Stimulated activated memory B cell treated with anti-CD40 and anti-IgM and Interleukin-4, amounts not matched to agents 10 μg/mL and 1 μg/mL and 100 μg/mL, for 72 hours (primary cell): Measurements from ENCODE around the gene WDR91.

ENCODE experiments used
- ATAC-seq: fragments of 150-1000 bp; cut with Tn5 transposase; 2 replicates; pipeline ENCODE4 v1.10.0; 2021
- H3K27ac Mint-ChIP-seq: one replicate; pipeline ENCODE4 v1.8.0; 2022; ENCODE audit warnings: mild to moderate bottlenecking, mixed read lengths
- H3K27me3 Mint-ChIP-seq: one replicate; pipeline ENCODE4 v1.8.0; 2022; ENCODE audit warnings: mixed read lengths
- H3K36me3 Mint-ChIP-seq: one replicate; pipeline ENCODE4 v1.8.0; 2022; ENCODE audit warnings: mixed read lengths
- H3K4me1 Mint-ChIP-seq: one replicate; pipeline ENCODE4 v1.8.0; 2022; ENCODE audit warnings: mixed read lengths
- H3K4me3 Mint-ChIP-seq: one replicate; pipeline ENCODE4 v1.8.0; 2022; ENCODE audit warnings: mild to moderate bottlenecking, moderate library complexity, mixed read lengths
- H3K9me3 Mint-ChIP-seq: one replicate; pipeline ENCODE4 v1.8.0; 2022; ENCODE audit warnings: mixed read lengths

The WDR91 gene

GRCh38 chr7:135169141-135169963, 42.0 kb downstream of the WDR91 start:
- Mint-ChIP-seq H3K9me3 (no peaks in the 10 kb centered on the region), H3K4me3 (peak overlapping the region; percentile 90), H3K27me3 (no peaks in the 10 kb centered on the region), H3K4me1 (peaks cover 80% of the 10 kb centered on the region), H3K36me3 (peaks cover 72% of the 10 kb centered on the region), H3K27ac (peak overlapping the region; percentile 93)
- ATAC-seq, result peak; percentile 53

DNA sequence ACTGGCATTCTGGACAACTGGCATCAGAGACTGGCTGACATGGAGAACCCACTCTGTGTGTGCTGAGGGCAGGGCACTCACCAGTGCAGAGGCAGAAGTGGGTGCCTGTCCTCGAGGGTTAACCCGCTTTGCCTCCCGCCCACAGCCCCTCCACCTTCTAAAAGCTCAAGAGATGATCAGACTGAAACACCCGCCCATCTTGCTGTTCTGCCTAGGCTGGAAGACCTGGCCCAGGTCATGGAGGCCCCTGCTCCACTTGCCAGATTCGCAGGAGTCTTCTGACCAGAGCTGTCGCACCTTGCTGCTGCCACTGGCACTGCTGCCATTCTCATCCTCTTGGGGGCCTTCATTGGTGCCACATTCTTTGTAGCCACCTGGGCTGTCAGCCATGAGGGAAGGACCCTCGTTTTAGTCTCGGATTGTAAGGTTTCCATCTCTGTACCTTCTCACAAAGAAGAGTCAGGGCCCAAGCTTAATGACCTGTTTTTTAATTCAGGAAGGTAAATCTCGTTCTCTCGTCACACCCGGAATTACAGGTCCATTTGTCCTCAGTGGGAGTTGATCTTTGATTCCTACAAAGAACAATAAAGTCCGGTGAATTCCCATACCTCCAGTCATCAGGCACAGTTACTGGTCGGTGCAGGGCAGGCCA, 42.7 kb downstream of the WDR91 start:
- Mint-ChIP-seq H3K4me1 (peaks cover 86% of the 10 kb centered on the region), H3K9me3 (no peaks in the 10 kb centered on the region), H3K36me3 (peaks cover 74% of the 10 kb centered on the region), H3K4me3 (peak overlapping the region; percentile 90), H3K27me3 (no peaks in the 10 kb centered on the region), H3K27ac (peak overlapping the region; percentile 93)
- ATAC-seq, result no peak

GRCh38 chr7:135168001-135168400, 43.3 kb downstream of the WDR91 start:
- Mint-ChIP-seq H3K36me3 (peaks cover 75% of the 10 kb centered on the region), H3K9me3 (no peaks in the 10 kb centered on the region), H3K27ac (peak overlapping the region; percentile 93), H3K27me3 (no peaks in the 10 kb centered on the region), H3K4me3 (peak overlapping the region; percentile 90), H3K4me1 (peaks cover 86% of the 10 kb centered on the region)
- ATAC-seq, result no peak

DNA sequence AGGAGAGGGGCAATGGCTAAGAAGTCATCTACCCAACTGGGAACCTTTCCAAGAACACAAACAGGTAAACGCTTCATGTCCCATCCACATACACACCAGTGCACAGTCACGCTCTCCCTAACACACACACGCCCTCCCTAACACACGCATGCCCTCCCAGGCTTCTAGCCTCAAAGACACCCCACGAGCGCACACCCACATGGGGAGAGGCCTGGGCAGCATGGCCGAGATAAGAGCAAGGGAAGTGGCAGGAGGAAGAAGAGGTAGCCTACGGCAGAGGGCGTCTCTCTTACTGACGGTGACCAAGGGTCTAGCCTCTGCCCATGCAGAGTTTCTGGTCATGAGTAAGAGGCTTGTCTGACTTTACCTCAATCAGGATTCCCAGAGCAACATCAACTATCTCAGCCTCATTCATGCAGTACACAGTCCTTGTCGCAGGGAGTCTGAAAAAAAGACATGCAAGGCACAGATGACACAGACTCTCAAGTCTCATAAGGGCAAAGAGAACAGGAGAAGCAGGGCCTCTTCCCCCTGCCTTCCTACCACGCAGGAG, 43.9 kb downstream of the WDR91 start:
- Mint-ChIP-seq H3K36me3 (peaks cover 75% of the 10 kb centered on the region), H3K9me3 (peaks cover 1% of the 10 kb centered on the region), H3K27ac (peak overlapping the region; percentile 93), H3K27me3 (no peaks in the 10 kb centered on the region), H3K4me3 (peak overlapping the region; percentile 90), H3K4me1 (peaks cover 82% of the 10 kb centered on the region)
- ATAC-seq, result no peak

DNA sequence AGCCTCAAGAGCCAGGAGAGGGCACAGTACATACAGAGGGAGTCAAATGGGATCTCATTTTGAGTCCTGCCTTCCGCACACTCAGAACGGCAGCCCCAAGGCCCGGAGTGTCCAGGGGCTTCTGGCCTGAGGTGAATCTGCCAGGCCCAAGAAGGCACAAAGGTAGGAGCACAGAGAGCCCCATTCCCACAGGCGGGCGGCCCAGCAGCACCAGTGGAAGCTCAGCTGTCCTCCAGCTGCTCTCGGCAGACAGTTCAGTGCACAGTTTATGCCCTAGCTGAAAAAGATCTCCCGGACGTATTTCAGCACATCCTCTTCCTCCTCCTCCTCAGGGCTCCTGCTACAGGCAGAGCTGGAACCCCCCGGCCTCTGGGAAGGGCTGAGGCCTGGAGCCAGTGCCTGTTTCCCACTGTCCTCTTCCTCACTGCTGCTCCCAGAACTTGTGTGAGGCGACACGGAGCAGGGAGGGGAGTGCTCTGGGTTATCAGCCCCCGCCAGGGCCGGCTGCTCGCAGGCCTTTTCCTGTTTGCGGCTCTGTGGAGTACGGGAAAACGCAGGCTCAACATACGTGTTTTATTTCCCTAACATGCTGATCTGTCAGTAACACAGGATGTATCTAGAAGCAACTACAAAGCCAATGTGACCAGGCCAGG, 44.9 kb downstream of the WDR91 start:
- H3K9me3 Mint-ChIP-seq, result peaks cover 4% of the 10 kb centered on the region
- peaks cover 81% of the 10 kb centered on the region for H3K4me1 Mint-ChIP-seq
- ATAC-seq, result no peak
- no peaks in the 10 kb centered on the region for H3K27me3 Mint-ChIP-seq
- peaks cover 79% of the 10 kb centered on the region for H3K36me3 Mint-ChIP-seq
- H3K27ac Mint-ChIP-seq, result peak overlapping the region; percentile 93
- no peak overlapping the region for H3K4me3 Mint-ChIP-seq

GRCh38 chr7:135165862-135166261, 45.5 kb downstream of the WDR91 start:
- Mint-ChIP-seq H3K27me3 (no peaks in the 10 kb centered on the region), H3K4me1 (peaks cover 81% of the 10 kb centered on the region), H3K36me3 (peaks cover 85% of the 10 kb centered on the region), H3K4me3 (no peak overlapping the region), H3K9me3 (peaks cover 4% of the 10 kb centered on the region), H3K27ac (peak overlapping the region; percentile 93)
- ATAC-seq, result no peak

GRCh38 chr7:135164357-135165061, 46.8 kb downstream of the WDR91 start:
- Mint-ChIP-seq H3K27me3 (no peaks in the 10 kb centered on the region), H3K9me3 (peaks cover 4% of the 10 kb centered on the region), H3K4me3 (no peak overlapping the region), H3K4me1 (peaks cover 86% of the 10 kb centered on the region), H3K27ac (peak overlapping the region; percentile 93), H3K36me3 (peaks cover 84% of the 10 kb centered on the region)
- ATAC-seq, result no peak

DNA sequence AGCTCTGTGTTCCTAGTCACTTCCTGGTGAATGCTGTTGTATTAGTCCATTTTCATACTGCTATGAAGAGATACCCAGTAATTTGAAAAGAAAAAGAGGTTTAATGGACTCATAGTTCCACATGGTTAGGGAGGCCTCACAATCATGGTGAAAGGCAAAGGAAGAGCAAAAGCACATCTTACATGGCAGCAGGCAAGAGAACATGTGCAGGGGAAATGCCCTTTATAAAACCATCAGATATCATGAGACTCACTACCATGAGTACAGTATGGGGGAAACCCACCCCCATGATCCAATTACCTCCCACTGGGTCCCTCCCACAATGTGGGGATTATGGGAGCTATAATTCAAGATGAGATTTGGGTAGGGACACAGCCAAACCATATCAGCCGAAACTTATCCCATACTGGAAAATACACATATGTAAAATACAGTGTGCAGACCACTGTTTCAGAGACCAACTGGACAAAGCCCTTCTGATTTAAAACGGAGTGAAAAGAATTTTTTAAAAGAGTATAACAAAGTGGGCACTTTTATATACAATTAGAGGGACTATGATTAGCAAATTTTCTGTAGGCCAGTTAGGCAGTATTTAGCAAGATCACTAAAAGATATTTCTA, 48.8 kb downstream of the WDR91 start:
- H3K4me3 Mint-ChIP-seq, result no peak overlapping the region
- H3K36me3 Mint-ChIP-seq, result peaks cover 83% of the 10 kb centered on the region
- H3K27ac Mint-ChIP-seq, result peak overlapping the region; percentile 89
- ATAC-seq, result no peak
- peaks cover 82% of the 10 kb centered on the region for H3K4me1 Mint-ChIP-seq
- H3K27me3 Mint-ChIP-seq, result no peaks in the 10 kb centered on the region
- H3K9me3 Mint-ChIP-seq, result peaks cover 4% of the 10 kb centered on the region

DNA sequence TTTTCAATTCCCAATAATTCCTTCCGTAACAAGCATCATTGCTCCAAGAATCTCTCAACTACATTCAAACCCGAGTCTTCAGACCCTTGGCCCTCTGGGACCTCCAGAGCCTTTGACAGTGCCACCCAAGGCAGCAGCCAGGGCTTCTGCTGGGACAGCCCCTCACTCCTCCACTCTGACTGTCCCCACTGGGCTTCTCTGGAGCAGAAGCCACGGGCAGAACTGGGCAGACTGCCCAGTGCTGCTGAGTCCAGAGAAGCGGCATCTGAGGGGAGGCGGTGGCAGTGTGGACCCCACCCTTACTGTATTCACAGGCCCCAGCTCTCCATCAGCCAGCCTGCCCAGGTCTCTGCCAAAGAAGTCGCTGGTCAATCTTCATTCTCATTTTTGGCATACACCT, 49.7 kb downstream of the WDR91 start:
- Mint-ChIP-seq H3K4me1 (peaks cover 82% of the 10 kb centered on the region), H3K9me3 (peaks cover 6% of the 10 kb centered on the region), H3K36me3 (peaks cover 83% of the 10 kb centered on the region), H3K27me3 (no peaks in the 10 kb centered on the region), H3K27ac (peak overlapping the region; percentile 89), H3K4me3 (peak overlapping the region; percentile 7)
- ATAC-seq, result no peak

GRCh38 chr7:135160858-135161653, 50.3 kb downstream of the WDR91 start:
- Mint-ChIP-seq H3K9me3 (peaks cover 9% of the 10 kb centered on the region), H3K36me3 (peaks cover 83% of the 10 kb centered on the region), H3K27ac (peak overlapping the region; percentile 89), H3K4me3 (peak overlapping the region; percentile 69), H3K4me1 (peaks cover 82% of the 10 kb centered on the region), H3K27me3 (no peaks in the 10 kb centered on the region)
- ATAC-seq, result peak; percentile 84

DNA sequence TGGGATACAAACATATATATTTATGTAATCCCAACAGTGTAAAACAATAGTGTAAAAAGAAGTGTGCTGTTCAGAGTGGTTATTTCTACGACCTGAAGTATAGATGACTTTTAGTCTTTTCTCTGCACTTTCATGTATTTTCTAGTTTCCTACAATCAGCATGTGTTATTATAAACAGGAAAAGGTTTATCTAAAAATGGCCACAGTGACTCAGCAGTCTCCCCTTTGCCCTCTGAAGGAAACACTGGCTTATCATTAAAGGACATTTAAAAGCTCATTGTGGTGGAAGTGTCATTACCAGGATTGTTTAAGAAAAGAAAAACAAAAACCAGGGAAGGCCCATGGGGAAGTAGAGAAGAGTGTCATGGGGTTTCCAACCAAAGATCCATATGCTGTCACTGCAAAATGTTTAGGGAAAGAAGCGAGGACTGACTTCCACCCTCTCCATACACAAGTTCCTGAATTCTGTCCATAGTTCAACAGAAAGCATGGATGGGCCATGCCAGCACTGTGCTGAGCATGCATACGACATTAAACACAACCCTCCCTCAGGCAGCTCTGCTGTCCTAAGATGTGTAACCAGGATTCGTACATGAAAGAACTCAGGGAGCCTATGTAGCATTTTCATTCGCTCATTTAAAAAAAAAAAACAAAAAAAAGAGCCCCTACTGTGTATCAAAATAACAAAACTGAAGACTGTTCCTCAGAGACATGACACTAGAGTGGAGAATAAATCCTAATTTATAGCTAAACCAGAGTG, 51.0 kb downstream of the WDR91 start:
- Mint-ChIP-seq H3K27ac (peak overlapping the region; percentile 89), H3K36me3 (peaks cover 83% of the 10 kb centered on the region), H3K4me3 (peak overlapping the region; percentile 69), H3K4me1 (peaks cover 76% of the 10 kb centered on the region), H3K9me3 (peaks cover 12% of the 10 kb centered on the region), H3K27me3 (no peaks in the 10 kb centered on the region)
- ATAC-seq, result peak; percentile 54

DNA sequence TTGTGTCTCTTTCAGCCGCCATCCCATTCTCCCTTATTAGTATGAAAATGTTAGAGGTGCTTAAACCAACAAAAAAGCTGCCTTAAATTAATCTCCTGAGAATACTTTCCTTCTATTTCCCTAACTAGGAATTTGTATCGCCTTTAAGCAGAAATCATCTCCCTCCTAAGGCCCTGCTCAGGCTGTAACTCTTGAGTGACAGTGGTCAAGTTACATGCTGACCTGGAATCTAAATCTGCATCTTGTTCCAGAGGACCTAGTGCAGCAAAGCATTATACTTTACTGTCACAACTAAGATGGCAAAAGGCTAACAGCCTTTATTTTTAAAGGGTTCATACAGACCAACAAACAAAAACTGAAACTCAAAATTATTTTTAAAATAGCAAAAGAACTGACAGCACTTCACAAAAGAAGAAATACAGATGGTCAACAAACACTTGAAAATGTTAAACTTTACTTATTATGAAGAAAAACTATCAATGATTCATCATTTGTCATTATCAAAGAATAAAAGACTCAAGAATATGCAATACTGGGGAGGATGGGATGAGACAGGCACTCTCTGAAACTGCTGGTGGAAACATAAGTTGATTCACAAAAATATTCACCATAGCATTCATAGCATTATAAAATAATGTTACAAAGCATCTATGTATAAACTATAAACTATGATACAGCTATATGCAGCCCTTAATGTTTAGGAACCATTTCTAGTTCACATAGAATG, 51.8 kb downstream of the WDR91 start:
- peaks cover 76% of the 10 kb centered on the region for H3K4me1 Mint-ChIP-seq
- peaks cover 18% of the 10 kb centered on the region for H3K9me3 Mint-ChIP-seq
- no peaks in the 10 kb centered on the region for H3K27me3 Mint-ChIP-seq
- no peak for ATAC-seq
- H3K4me3 Mint-ChIP-seq, result no peak overlapping the region
- H3K36me3 Mint-ChIP-seq, result peaks cover 83% of the 10 kb centered on the region
- H3K27ac Mint-ChIP-seq, result peak overlapping the region; percentile 89

DNA sequence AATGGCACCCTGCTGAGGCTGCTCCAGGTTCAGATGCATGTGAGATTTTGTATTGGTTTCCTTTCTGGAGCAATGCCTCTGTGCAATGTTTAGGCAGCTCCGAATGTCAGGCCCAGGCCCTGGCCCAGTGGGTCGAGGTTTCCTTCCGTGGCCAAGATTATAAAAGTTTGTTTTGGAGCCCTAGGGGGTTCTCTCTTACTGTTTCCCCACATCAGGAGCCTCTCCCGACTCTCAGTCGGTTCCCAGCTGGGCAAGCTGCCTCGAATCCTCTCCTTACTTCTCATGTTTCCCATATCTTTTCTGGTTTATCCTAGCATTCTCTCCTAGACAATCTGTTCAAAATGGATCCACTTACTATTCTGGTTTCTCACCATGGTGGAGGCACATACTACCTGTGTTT, 52.5 kb downstream of the WDR91 start:
- Mint-ChIP-seq H3K27ac (peak overlapping the region; percentile 89), H3K4me1 (peaks cover 76% of the 10 kb centered on the region), H3K27me3 (no peaks in the 10 kb centered on the region), H3K9me3 (peaks cover 23% of the 10 kb centered on the region), H3K36me3 (peaks cover 83% of the 10 kb centered on the region), H3K4me3 (no peak overlapping the region)
- ATAC-seq, result no peak
